Hepatocyte (in vitro differentiated cells): ENCODE data around the gene SHISA6.

Experiments used
- CTCF ChIP-seq: fragments of 200-600 bp; sonication (generic); IDR thresholded peaks from 2 replicates; pipeline ENCODE4 v1.5.1; 2016; ENCODE audit warnings: antibody characterized with exemption, mild to moderate bottlenecking; ENCODE audit not compliant: poor library complexity
- EZH2 ChIP-seq: fragments of 200-600 bp; sonication (generic); IDR thresholded peaks from 2 replicates; pipeline ENCODE4 v1.6.1; 2016; ENCODE audit warnings: antibody characterized with exemption, mild to moderate bottlenecking, borderline replicate concordance
- EZH2phosphoT487 ChIP-seq: fragments of 200-600 bp; sonication (generic); IDR thresholded peaks from one replicate; pipeline ENCODE4 v1.6.1; 2018; ENCODE audit warnings: antibody characterized with exemption, mild to moderate bottlenecking, low read depth, moderate library complexity; ENCODE audit not compliant: unreplicated experiment, severe bottlenecking

GRCh38 chr17:11349106-11349505, 108.1 kb downstream of the SHISA6 start:
- TF ChIP-seq EZH2 (no peak), CTCF (no peak), EZH2phosphoT487 (no peak)
